Thyroid gland (tissue), 4 donors: ENCODE data around the gene KDM4B. TPM values are rescaled to one million over a fixed set of nuclear protein-coding genes. Genes with fewer than 3 reads are reported as not detected.

ENCODE experiments used
- DNase-seq, 2 donors: peaks; one replicate each; pipeline ENCODE4 v3.0.0-alpha.2; 2019
- H3K27ac ChIP-seq, 3 donors: fragments of 200-600 bp; sonication (generic); 1 replicate in 2 of 3; 2 replicates in 1 of 3; pipeline ENCODE4 v1.5.1; 2016 to 2019; ENCODE audit warnings: mild to moderate bottlenecking in 1 of 3, moderate library complexity in 1 of 3
- H3K27me3 ChIP-seq: fragments of 200-600 bp; sonication (generic); one replicate; pipeline ENCODE4 v1.5.1; 2019
- H3K36me3 ChIP-seq, 2 donors: fragments of 200-600 bp; sonication (generic); one replicate each; pipeline ENCODE4 v1.5.1; 2016 to 2019
- H3K4me1 ChIP-seq, 2 donors: fragments of 200-600 bp; sonication (generic); one replicate each; pipeline ENCODE4 v1.5.1; 2017 to 2019
- H3K4me3 ChIP-seq, 3 donors: fragments of 200-600 bp; sonication (generic); replicated peaks in 1 of 3; 1 replicate in 2 of 3; 2 replicates in 1 of 3; pipeline ENCODE4 v1.5.1; 2016; ENCODE audit warnings: mild to moderate bottlenecking in 1 of 3
- H3K9me3 ChIP-seq: fragments of 200-600 bp; sonication (generic); one replicate; pipeline ENCODE4 v1.5.1; 2017
- POLR2A ChIP-seq, 2 donors: fragments of 450-650 bp; IDR thresholded peaks; one replicate each; pipeline ENCODE4 v1.6.1; 2017; ENCODE audit warnings: antibody characterized with exemption in 2 of 2, mild to moderate bottlenecking in 2 of 2, moderate library complexity in 1 of 2
- WGBS, 2 donors: methylation state at CpG; one replicate each; pipeline ENCODE4 v1.1.5; 2017; 5-methylcytosine and 5-hydroxymethylcytosine counted together
- intact Hi-C: fragments of 100-400 bp; cut with DNase I; formaldehyde crosslinking; loops from one replicate; pipeline ENCODE4 v1.15.1; 2023
- total RNA-seq, 4 donors: library from RNA; depleted of rRNA; stranded (reverse); fragments of >200 nt; gene quantifications; one replicate each; pipeline ENCODE4 v1.2.3, GENCODE V29; 2016
- TF ChIP-seq, protein P1 (sequence below), 6 experiments: fragments of 200-600 bp in 3 of 6; fragments of 450-650 bp in 3 of 6; sonication (generic) in 3 of 6; IDR thresholded peaks; one replicate each; pipeline ENCODE4 v1.5.1; 2016 to 2019; ENCODE audit warnings: antibody characterized with exemption in 6 of 6, mild to moderate bottlenecking in 2 of 6, inconsistent platforms in 1 of 6, moderate library complexity in 1 of 6

KDM4B gene
- total RNA-seq, 4 donors from 2014 or later, result 44.3 to 87.2 (median 75.8) TPM

DNA sequence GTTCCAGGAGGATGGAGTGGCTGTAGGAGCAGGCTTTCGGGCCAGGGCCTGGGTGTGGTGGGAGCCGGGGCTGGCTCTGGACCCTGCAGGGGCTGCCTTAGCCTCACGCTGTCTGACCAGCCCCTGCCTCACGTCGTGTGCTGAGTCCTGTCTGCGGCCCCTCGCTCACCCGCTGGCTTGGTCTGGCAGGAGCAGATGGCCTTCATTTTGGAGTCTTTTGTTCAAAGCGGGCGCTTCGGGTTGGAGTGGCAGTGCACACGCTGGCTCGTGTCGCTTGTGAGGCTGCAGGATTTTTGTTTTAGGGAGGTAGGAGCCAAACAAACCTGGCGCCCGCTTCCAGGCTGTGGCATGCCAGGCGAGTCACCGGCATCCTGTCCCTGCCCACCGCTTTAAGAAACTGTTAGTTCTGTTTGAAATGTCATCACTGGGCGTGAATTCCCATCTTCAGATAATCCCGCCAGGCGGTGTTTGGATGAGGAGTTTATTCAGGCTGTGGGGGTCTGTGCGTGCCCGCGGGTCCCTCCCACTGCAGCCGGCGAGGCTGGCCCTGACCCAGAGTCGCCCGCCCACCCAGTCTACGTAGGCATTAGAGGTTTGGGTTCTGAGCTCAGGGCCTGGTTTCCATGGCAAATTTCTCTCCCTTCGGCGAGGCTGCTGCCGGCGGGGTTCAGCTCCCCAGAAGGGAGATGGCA is 89.8 kb downstream of the KDM4B start:
- no peaks in the 10 kb centered on the region for H3K27me3 ChIP-seq
- H3K9me3 ChIP-seq, result no peaks in the 10 kb centered on the region
- H3K36me3 ChIP-seq, result peaks cover 16 to 23% of the 10 kb centered on the region in 2 donors
- WGBS, 2 donors, result 83 to 87% methylated on average over 16 to 34 of the region's 34 CpGs
- intact Hi-C loops, result no loop called here
- H3K4me3 ChIP-seq, result no peak overlapping the region
- H3K27ac ChIP-seq, result no peak overlapping the region
- peaks cover 0 to 2% of the 10 kb centered on the region in 2 donors for H3K4me1 ChIP-seq
- DNase-seq, result no peak
- TF ChIP-seq, protein P1, sequence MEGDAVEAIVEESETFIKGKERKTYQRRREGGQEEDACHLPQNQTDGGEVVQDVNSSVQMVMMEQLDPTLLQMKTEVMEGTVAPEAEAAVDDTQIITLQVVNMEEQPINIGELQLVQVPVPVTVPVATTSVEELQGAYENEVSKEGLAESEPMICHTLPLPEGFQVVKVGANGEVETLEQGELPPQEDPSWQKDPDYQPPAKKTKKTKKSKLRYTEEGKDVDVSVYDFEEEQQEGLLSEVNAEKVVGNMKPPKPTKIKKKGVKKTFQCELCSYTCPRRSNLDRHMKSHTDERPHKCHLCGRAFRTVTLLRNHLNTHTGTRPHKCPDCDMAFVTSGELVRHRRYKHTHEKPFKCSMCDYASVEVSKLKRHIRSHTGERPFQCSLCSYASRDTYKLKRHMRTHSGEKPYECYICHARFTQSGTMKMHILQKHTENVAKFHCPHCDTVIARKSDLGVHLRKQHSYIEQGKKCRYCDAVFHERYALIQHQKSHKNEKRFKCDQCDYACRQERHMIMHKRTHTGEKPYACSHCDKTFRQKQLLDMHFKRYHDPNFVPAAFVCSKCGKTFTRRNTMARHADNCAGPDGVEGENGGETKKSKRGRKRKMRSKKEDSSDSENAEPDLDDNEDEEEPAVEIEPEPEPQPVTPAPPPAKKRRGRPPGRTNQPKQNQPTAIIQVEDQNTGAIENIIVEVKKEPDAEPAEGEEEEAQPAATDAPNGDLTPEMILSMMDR (IDR thresholded peaks at IDR 0.05), result no peak
- TF ChIP-seq POLR2A (IDR thresholded peaks at IDR 0.05), result no peak

DNA sequence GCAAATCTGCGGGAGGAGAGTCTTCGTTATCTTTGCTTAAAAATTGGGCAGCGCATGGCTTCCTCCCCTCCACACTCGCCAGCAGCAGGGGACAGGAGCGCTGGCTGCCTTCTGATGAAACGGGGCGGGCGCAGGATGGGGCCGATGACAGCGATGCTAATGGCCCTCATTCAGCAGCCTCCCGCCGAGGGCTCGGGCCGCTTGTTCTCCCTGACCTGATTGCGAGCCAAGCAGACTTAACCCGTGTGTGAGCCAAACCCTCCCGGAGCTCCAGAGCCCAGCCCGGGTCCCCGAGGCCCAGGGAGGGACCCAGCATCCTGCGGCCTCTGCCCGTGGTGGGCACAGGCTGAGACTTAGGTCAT is 90.3 kb downstream of the KDM4B start:
- Histone ChIP-seq H3K4me1 (peaks cover 0 to 6% of the 10 kb centered on the region in 2 donors), H3K36me3 (peaks cover 16 to 23% of the 10 kb centered on the region in 2 donors), H3K4me3 (no peak overlapping the region), H3K27ac (no peak overlapping the region), H3K9me3 (no peaks in the 10 kb centered on the region), H3K27me3 (no peaks in the 10 kb centered on the region)
- no peak for DNase-seq
- TF ChIP-seq, protein P1 (IDR thresholded peaks at IDR 0.05), result no peak
- TF ChIP-seq POLR2A (IDR thresholded peaks at IDR 0.05), result no peak
- WGBS, 2 donors, result 83% methylated on average over 19 of the region's 21 CpGs; no CpG with 5 or more reads in 1 of the 2 donors
- intact Hi-C loops, result no loop called here

DNA sequence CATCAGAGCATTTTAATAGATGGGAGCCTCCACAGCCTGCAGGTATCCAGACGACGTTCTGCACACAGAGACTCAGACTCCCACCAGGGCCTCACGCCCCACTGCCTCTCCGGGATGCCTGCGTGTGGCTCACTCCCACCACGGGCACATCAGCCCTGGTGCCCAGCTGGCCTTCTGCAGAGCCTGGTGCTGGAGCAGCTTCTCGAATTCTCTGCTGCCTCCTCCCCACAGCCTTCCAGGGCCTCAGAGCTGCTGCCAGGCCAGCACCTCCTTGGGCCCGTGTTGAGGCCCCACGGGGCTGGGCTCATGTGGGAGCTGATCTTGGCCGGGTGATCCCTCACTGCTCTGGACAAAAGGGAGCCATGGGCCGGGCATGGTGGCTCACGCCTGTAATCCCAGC is 90.9 kb downstream of the KDM4B start:
- H3K27me3 ChIP-seq, result no peaks in the 10 kb centered on the region
- TF ChIP-seq, protein P1 (IDR thresholded peaks at IDR 0.05), result no peak
- no peak for TF ChIP-seq POLR2A (IDR thresholded peaks at IDR 0.05)
- no peaks in the 10 kb centered on the region for H3K9me3 ChIP-seq
- 93% methylated on average over 8 to 9 of the region's 12 CpGs for WGBS, 2 donors
- H3K4me3 ChIP-seq, result no peak overlapping the region
- intact Hi-C loops, result no loop called here
- H3K27ac ChIP-seq, result no peak overlapping the region
- peaks cover 0 to 6% of the 10 kb centered on the region in 2 donors for H3K4me1 ChIP-seq
- peaks cover 15 to 23% of the 10 kb centered on the region in 2 donors for H3K36me3 ChIP-seq
- no peak for DNase-seq

DNA sequence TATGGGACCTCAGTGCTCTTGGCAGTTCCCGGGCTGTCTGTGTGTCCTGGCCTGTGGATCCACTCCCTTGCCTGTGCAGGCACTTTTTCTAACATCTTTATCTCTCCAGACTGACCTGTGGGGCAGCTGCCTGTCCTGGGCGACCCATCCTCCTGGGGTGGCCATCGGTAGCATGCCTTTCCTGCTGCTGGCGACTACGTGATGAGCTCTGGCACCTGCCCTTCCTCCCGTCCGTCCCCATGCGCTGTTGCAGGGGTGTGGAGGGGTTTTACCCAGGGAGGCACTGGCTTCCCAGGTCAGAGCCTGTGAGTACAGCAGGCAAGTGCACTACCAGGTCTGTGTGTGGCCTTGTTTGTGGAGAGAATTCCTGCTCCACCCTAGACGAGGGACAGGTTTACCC is 93.3 kb downstream of the KDM4B start:
- no peak for TF ChIP-seq POLR2A (IDR thresholded peaks at IDR 0.05)
- TF ChIP-seq, protein P1 (IDR thresholded peaks at IDR 0.05), result no peak
- H3K36me3 ChIP-seq, result peaks cover 8 to 21% of the 10 kb centered on the region in 2 donors
- 98% methylated on average over 9 of the region's 9 CpGs for WGBS, 2 donors

DNA sequence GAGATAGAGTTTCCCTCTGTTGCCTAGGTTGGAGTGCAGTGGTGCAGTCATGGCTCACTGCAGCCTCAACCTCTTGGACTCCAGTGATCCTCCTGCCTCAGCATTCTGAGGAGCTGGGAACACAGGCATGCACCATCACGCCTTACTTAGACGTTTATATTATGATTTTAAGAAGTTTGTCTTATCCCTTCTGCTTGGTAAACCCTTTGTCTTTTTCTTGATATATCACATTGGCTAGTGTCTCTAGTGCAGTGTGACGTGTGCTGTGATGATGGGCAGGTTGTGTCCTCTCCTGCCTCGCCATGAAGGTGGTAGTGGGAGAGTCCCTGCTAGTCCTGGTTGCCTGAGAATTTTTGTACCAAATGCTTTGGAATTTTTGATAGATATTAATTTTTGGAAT is 93.9 kb downstream of the KDM4B start:
- no peaks in the 10 kb centered on the region for H3K27me3 ChIP-seq
- intact Hi-C loops, result no loop called here
- H3K9me3 ChIP-seq, result no peaks in the 10 kb centered on the region
- no peak overlapping the region for H3K4me3 ChIP-seq
- no peak for DNase-seq
- 95 to 100% methylated on average over 4 of the region's 4 CpGs for WGBS, 2 donors
- TF ChIP-seq, protein P1 (IDR thresholded peaks at IDR 0.05), result no peak
- TF ChIP-seq POLR2A (IDR thresholded peaks at IDR 0.05), result no peak
- H3K27ac ChIP-seq, result no peak overlapping the region
- H3K4me1 ChIP-seq, result peaks cover 0 to 6% of the 10 kb centered on the region in 2 donors
- peaks cover 8 to 14% of the 10 kb centered on the region in 2 donors for H3K36me3 ChIP-seq

More for the DNA sequence above, 93.3 kb downstream of the KDM4B start:
- no peaks in the 10 kb centered on the region for H3K9me3 ChIP-seq
- no peak overlapping the region for H3K27ac ChIP-seq
- no peak overlapping the region for H3K4me3 ChIP-seq
- DNase-seq, result no peak
- peaks cover 0 to 6% of the 10 kb centered on the region in 2 donors for H3K4me1 ChIP-seq
- intact Hi-C loops, result no loop called here
- no peaks in the 10 kb centered on the region for H3K27me3 ChIP-seq
